GM10248 (cell line): Measurements from ENCODE around the gene RAB1A.

Source experiments
- CTCF ChIA-PET: fragments of 300-600 bp; sonication (Branson Sonifier 250); formaldehyde crosslinking; extraction: SDS; loops from one replicate; lab custom pipeline; 2021; ENCODE audit warnings: antibody characterized with exemption; lab: Yijun Ruan, JAX
- POLR2A ChIA-PET: fragments of 350-650 bp; sonication (Branson Sonifier 250); formaldehyde crosslinking; extraction: SDS; loops from one replicate; lab custom pipeline; 2020; ENCODE audit warnings: antibody characterized with exemption; lab: Yijun Ruan, JAX
- DNase-seq: peaks from one replicate; pipeline ENCODE4 v3.0.0; 2012; ENCODE audit errors: extremely low spot score
- CTCF ChIP-seq: IDR thresholded peaks from 2 replicates; pipeline ENCODE4 v1.5.1; 2012; ENCODE audit warnings: mild to moderate bottlenecking, low read depth; ENCODE audit errors: extremely low read depth, missing control alignments, control extremely low read depth

The RAB1A gene

DNA sequence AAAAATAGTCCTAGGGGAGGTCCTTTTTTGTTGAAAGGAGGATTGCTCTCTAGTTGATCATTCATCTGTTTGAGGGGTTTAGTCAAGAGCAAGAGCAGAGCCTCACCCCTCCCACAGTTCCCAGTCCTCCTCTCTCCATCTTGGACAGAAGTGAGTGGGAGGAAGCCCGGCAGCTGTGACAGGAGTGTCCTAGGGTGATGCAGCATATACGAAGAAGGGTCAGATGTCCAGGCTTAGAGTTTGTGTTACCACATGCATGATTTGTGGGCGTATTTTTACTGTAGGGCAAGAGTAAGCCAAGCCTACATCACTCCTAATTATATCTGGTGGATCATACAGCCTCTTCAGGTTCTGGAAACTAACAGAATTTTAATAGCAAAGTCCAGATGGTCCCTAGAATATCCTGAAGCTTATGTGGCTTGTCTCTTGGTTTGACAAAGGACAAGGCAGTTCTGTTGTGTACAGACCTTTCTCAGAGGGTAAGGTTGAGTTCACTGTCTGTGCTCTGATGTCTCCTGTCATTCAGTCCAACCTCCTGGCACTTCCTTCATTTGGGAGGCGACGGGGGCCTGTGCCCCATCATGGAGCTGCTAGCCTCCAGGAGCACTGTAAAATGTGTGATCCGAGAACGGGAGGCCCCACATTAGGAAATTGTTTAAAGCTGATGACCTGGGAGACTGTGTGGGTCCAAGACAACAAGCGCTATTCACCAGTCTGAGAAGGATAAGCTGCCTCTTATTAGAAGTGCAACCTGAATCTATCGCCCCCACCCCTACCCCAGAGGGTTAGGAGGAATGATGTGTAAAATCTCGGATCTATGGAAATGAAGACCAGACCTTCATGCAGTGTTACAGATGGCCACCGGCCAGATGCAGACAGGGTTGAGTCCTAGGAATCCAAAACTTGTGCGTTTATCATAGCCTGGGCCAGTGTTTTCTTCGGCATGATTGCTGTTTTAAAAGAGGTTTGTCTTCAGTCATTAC lies 66.8 kb downstream of the RAB1A start:
- ChIA-PET POLR2A (no interaction called here), CTCF (interaction anchor here (0.8 to 3.5 kb wide), 14 partner anchors 7 to 511 kb away, joined by 3 to 41 read pairs (median 8); partner anchors contain the start of genes CEP68 and RAB1A)
- no peak for DNase-seq
- TF ChIP-seq CTCF: no peak

- CTCF ChIA-PET: interaction anchor here (1.3 kb wide), 1 partner anchor 109 kb away, joined by 3 read pairs; no protein-coding TSS in a partner anchor
- no peak for TF ChIP-seq CTCF
- POLR2A ChIA-PET: interaction anchor here (0.7 kb wide), 2 partner anchors 11 to 68 kb away, joined by 5 to 7 read pairs; partner anchors contain the start of gene RAB1A
- no peak for DNase-seq
These were observed 68.0 kb downstream of the RAB1A start for GRCh38 chr2:65061910-65062339.

GRCh38 chr2:65061146-65061909 lies 68.6 kb downstream of the RAB1A start:
- POLR2A ChIA-PET: no interaction called here

GRCh38 chr2:65059071-65059470 lies 70.8 kb downstream of the RAB1A start:
- DNase-seq: no peak
- CTCF ChIA-PET: interaction anchor here (1.1 to 2.4 kb wide), 4 partner anchors 19 to 128 kb away, joined by 3 to 9 read pairs (median 4); no protein-coding TSS in a partner anchor
- POLR2A ChIA-PET: interaction anchor here (0.6 kb wide), 1 partner anchor 8 kb away, joined by 3 read pairs; no protein-coding TSS in a partner anchor
- no peak for TF ChIP-seq CTCF

More at GRCh38 chr2:65061146-65061909, 68.6 kb downstream of the RAB1A start:
- DNase-seq: no peak
- TF ChIP-seq CTCF: no peak
- CTCF ChIA-PET: interaction anchor here (1.2 to 2.4 kb wide), 4 partner anchors 109 to 143 kb away, joined by 3 to 9 read pairs (median 4); no protein-coding TSS in a partner anchor

GRCh38 chr2:65057391-65058052 lies 72.4 kb downstream of the RAB1A start:
- CTCF ChIA-PET: interaction anchor here (0.7 to 3.8 kb wide), 7 partner anchors 7 to 140 kb away, joined by 3 to 36 read pairs (median 4); partner anchors contain the start of gene RAB1A
- POLR2A ChIA-PET: interaction anchor here (0.7 to 2.5 kb wide), 2 partner anchors 7 to 417 kb away, joined by 10 to 17 read pairs; no protein-coding TSS in a partner anchor
- no peak for TF ChIP-seq CTCF
- DNase-seq: peak; percentile 68

DNA sequence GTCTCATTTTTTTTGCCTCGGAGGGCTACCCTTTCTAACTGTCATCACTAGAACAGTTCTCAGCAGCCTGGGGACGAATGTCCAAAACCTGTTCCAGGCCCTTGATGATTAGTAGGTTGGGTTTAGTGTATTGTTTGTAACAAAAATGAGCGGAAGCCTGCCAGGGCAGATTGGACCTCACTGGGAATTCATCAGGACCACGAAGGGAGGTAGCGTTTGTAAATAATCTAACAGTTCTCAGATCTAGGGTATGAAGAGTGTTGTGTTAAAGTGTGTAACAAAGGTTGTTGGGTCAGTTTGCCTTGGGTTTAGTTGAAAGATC lies 72.9 kb downstream of the RAB1A start:
- no peak for DNase-seq
- no peak for TF ChIP-seq CTCF
- POLR2A ChIA-PET: interaction anchor here (2.5 kb wide), 1 partner anchor 8 kb away, joined by 17 read pairs; no protein-coding TSS in a partner anchor
- CTCF ChIA-PET: interaction anchor here (1.4 to 3.8 kb wide), 6 partner anchors 8 to 139 kb away, joined by 4 to 36 read pairs (median 5); partner anchors contain the start of gene RAB1A
